NCI-H2107 (cell line): ENCODE results near the gene SASH1.

ENCODE experiments used
- DNase-seq: peaks from one replicate; lab custom pipeline; 2025; lab: John Stamatoyannopoulos, UW

Gene SASH1

DNA sequence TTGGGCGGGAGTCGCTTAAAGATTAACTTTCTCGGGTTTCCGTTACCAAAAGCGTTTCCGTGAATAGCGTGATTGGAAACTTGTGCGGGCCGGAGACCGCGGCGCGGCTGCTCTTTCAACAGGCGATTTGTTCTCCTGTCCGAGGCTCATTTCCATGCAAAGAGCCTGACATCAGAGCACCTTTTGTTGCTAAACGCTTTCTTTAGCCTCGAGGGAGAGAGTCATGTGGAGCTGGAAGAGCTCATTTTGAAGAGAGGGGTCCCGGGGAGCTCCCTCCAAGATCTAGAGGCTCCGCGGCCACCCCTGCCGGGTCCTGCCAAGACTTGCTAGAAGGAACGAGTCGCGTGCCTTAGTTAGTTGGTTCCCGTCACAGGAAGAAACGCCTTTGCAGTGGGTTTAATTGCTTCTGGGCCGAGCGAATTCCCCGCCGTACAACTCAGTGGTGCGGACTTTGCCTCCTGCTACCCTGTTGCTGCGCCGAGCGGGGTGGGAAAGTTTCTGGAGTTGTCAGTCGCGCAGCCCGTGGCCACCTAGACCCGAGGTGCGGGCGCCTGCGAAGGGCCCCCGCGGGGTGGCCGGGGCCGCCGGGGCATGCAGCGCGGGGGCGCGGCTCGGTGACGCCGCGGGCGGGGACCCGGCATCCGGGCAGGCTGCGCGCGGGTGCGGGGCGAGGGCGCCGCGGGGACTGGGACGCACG lies at the start of gene SASH1:
TSS of gene SASH1 (plus strand) at position 489 of the 697 bp plus-strand sequence. CDS start 230 bp downstream, outside the sequence.
- no peak for DNase-seq

DNA sequence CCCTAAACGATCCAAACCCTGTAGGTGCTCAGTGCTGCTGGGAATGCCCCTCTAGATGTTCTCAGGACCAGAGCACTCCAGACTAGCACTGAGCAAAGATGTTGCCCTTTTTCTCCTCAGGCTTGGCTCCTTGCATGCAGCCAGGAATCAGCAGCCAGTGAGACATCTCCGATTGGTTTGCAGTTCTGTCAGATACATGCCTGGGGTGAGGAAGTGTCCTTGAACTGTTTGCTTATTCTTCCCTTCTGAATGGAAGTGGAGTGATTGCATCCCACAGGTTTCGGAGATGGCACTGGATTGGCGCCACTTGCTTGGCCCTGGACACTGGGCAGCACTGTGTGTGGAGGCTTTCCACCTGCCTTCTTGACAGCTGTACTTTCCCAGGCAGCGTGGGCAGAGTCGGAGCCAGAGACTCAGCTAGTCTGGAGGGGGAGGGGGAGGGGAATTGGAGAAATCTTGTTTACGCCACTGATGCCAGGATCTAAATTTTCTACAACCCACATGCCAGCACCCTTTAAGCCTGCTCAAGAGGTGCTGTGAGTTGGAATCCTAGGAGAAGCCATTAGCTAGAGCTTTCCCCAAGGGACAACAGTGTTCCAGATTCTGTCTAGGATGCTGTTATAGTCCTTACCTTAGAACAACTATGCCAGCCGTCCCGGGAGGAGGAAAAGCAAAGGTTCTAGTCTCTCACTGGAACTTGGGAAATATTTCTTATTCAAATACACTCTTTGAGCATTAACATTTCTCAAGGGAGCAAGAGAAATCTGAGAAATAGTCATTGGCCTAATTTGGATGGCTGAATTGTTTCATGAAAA lies 49.2 kb upstream of the SASH1 start:
- no peak for DNase-seq

DNA sequence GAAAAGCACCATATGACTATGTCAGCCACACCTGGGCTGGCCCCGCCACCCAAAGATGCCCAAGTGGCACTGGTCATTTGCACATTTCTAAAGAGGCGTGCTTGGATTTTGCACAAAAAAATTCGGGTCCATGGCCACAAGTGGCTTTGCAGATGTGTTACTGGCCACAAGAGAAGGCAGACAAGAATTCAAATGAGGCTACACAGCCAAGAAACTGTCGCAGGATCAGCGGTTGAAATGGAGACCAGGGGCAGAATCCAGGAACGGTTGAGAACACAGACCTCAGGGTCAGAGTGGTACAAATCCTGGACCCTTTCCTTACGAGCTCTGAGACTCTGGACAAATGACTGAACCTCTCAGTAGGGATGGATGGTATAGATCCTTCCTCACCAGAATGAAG lies 48.6 kb upstream of the SASH1 start:
- no peak for DNase-seq

DNA sequence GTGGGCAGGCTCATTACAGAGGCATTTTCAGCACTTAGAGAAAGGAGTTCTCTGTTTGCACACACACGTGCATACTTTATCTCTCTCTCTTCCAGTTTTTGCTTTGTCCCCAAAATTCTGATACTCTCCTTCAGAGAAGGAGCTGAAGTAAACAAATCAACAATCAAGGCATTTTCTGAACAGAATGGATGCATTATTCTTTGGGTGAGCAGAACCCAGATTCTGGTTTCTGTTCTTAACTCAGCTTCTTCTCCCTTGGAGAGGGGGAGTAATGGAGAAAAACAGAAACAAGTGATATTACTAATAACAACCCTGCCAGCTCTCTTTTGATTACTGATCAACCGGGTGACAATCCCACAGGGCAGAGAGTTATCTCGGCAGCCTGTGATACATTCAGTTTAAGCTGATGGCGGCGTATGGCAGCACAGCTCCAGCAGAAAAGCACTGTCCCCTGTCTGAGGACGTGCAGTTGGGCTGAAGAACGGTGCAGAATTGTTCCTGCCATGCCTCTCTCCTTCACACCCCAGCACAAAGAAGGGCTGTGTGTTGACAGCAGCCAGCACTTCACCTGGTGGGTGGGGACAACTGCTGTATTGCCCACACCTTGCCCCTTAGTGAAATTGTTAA lies 47.3 kb upstream of the SASH1 start:
- no peak for DNase-seq

DNA sequence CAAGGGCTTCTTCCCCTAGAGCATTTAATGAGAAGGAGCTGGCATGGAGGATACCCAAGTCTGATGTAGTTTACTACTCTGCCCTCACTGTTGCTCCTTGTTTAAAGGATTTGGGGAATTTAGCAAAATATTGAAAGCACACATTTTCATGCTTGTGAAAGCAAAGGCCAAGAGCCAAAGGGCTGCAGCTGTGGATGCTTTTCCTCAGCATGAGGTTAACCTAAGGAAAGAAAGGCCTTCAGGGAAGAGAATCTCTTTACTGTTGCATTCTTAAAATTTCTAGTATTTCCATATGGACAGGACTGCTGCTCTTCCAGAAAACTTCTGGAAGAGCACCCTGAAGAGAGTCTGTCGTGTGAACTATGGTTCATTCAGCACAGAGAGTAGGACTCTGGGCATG lies 45.9 kb upstream of the SASH1 start:
- no peak for DNase-seq

DNA sequence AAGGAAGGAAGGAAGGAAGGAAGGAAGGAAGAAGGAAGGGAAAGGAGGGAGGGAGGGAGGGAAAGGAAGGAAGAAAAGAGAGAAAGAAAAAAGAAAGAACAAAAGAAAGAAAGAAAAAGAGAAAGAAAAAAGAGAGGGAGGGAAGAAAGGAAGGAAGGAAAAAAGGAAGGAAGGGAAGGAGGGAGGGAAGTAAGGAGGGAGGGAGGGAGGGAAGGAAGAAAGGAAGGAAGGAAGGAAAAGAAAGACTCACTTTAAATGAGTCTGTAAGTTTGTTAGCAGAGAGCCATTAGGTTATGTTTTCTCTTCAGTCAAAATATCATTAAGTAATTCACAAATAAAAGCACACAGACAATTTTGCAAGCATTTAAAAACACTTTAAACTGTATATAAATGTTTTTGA lies 44.0 kb upstream of the SASH1 start:
- DNase-seq: no peak

DNA sequence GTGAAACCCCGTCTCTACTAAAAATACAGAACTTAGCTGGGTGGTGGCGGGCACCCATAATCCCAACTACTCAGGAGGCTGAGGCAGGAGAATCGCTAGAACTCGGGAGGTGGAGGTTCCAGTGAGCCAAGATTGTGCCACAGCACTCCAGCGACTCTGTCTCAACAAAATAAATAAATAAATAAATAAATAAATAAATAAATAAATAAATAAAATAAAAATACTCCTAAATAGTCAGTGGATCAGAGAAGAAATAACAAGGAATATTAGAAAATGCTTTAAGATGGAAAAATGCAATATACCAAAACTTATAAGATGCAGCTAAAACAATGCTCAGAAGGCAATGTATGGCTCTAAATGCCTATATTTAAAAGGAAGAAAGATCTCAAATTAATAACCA lies 39.0 kb upstream of the SASH1 start:
- no peak for DNase-seq

DNA sequence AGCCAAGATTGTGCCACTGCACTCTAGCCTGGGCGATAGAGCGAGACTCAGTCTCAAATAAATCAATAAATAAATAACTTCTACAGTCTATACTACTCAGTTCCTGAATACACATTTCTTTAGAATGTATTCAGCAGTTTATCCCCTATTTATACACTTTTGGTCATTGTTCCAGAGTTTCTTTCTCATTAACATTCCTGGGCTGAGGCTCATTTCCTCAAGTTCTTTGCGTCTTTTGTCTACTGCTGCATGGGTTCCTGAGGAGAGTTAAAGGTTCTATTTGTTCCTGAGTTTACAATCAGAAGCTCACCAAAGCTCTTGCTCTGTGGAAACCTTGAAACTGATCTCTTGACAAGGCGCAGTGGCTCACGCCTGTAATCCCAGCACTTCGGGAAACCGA lies 37.7 kb upstream of the SASH1 start:
- DNase-seq: no peak

DNA sequence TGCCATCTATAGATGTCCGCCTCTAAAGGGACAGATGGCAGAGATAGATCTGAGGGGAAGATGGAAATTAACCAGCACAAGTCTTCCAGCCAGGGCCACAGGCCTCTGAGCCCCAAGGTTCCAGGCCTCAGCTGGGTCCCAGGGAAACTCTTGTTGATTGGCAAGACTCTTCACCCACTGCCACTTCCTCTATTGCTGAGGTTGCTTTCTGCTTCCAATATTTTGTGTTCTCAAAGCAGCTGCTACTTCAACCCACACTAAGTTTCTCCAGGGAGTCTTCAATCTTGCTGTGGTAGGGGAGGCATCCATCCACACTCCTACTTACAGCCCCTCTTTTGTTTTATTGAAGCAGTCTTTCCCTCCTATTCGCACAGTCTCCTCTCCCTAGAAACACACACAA lies 36.4 kb upstream of the SASH1 start:
- DNase-seq: no peak

DNA sequence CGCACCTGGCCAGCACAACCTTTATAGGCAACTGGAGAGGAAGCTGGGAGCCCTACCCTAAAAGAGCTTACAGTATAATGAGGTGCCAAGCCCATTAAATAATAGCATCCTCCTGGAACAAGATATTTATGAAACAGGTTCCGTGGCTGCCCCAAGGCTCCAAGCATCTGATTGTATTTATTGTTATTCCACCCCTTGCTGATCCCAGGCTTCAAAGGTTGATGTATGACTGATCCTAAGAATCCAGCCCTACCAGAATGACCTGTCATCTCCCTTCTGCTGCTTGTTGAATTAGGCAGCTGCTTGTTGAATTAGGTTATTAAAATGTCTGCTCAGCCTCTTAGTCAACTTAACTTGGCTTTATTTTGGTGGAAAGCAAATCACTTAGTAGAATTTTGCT lies 35.2 kb upstream of the SASH1 start:
- DNase-seq: no peak

DNA sequence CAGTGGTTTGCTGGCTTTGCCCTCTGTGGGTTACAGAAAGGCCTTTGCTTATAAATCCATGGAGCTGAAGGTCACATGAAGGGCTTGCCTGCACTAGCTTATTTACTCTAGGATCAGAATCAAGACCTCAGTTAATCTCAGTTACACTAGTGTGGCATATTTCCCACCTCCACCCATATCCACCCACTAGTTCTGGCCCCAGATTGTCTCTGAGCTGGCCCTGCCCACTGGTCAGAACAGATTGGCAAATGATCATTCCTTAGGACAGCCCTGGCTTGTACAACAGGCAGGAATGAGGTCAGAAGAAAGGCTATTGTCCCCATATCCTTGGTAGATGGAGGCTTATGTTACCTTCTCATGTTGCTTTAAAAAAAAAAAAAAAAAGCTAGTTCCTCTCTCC lies 33.3 kb upstream of the SASH1 start:
- DNase-seq: no peak

DNA sequence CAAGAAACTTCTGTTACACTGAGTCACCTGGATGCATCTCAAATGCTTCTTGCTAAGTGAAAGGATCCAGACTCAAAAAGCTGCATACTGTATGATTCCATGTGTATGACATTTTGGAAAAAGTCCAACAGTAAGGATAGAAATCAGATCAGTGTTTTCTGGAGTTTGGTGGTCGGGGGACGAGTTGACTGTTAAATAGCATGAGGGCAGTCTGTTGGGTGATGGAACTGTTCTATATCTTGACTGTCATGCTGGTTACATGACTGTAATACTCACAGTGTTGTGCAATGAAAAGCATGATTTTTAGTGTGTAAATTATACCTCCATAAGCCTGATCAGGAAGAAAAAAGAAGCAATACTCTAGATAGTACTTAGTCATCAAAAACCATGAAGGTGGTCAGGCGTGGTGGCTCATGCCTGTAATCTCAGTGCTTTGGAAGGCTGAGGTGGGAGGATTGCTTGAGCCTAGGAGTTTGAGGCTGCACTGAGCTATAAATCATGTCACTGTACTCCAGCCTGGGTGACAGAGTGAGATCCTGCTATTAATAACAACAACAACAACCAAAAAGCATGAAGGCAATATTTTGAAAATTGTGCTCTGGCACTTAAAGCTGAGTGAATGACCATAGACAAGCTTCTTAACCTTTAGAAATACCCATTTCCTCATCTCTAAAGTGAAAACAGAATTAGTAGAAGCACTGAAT lies 30.5 kb upstream of the SASH1 start:
- no peak for DNase-seq

DNA sequence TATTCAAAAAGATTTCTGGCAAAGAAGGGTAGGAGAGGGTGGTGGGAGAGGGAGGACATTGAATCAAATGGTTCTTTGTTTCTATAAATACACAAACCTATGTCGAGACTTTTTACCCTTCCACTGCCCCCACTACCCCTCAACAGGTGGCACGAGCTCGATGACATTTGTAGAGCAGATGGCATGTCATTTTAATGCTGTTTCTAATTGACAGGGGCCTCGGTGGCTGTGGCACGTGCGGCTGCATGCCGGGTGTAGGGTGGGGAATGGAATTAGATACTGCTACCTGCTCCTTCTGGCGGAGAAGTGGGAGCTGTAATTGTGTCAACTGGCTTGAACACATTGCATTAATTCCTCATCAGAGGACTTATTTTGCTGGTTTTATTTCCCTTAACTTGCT lies 29.1 kb upstream of the SASH1 start:
- DNase-seq: no peak

DNA sequence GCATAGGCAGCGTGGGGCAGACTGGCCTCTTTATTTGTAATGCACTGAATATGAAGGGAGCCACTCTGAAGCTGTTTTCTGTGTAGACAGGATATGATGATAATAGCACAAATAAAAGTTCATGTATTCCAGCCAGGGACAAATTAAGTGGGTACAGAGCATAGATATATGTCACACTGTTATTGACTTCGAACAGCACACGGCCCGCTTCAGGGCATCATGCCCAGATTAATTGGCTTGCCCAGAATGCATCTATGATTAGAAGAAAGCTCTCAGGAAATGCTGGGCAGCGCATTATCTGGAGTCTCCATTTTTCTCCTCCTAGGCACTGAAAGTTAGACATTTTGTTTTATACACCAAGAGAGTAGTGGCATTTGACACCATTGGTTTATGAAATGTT lies 26.3 kb upstream of the SASH1 start:
- no peak for DNase-seq

DNA sequence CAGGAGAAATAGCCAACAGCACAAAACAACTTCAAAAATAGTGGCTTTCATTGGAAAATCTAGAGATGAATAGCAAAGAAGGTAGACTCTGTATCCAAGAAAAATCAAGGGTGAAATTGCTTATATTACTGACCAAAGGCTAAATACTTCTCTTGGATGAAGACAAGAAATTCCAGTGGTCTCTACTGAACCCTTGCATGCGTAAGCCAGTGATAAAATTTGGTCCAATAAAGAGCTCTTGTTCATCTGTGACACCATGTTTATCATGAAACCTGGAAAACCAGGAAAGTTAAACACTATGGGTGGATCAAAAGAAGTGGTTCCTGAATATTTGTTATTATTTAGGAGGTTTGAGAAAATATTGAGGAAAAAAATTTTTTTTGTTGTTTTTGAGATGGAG lies 25.6 kb upstream of the SASH1 start:
- no peak for DNase-seq

DNA sequence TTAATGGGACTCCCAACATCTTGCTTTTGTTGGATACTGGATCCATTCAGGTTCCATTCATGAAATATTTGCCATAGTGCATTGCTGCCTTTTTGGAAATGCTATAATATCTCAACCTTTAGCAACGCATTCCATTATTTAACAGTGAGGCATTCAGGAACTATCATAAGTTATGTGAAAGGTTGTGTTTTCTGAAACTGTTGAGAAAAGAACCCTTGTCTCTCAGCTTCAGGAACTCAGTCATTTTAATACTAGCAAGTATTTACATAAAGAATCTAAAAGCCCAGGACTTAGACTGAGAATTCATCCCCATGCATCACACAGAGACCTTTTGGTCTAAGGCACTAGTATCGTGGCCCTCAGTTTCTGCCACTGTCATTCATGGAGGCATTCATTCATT lies 24.9 kb upstream of the SASH1 start:
- no peak for DNase-seq

DNA sequence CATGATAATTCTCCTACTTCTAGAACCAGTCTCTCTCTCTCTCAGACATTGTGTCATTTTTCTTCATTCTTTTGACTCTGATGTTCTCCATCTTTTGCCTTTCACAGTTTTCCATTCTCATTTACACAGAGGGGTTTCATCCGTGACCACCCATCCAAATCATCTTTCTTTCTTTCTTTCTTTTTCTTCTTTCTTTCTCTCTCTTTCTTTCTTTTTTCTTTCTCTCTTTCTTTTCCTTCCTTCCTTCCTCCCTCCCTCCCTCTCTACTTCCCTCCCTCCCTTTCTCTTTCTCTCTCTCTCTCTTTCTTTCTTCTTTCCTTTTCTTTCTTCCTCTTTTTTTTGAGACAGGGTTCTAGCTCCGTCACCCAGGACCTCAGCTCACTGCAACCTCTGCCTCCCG lies 19.9 kb upstream of the SASH1 start:
- DNase-seq: no peak

DNA sequence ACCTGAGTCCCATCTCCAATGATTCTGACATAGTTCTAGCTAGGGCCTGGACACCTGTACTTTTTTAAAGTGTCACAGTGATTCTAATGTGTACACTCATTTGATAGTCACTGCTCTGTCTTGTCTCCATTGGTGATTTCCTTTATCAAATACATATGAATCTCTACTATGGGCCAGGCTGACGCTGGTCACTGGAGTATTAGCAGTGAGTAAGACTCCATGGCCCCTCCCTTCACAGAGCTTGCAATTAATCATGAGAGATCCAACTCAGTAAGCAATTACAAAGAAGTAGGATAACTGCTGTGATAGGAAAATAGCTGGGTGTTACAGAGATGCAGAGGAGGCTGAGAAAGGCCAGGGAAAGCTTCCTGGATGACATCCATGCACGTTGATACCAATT lies 19.3 kb upstream of the SASH1 start:
- no peak for DNase-seq

DNA sequence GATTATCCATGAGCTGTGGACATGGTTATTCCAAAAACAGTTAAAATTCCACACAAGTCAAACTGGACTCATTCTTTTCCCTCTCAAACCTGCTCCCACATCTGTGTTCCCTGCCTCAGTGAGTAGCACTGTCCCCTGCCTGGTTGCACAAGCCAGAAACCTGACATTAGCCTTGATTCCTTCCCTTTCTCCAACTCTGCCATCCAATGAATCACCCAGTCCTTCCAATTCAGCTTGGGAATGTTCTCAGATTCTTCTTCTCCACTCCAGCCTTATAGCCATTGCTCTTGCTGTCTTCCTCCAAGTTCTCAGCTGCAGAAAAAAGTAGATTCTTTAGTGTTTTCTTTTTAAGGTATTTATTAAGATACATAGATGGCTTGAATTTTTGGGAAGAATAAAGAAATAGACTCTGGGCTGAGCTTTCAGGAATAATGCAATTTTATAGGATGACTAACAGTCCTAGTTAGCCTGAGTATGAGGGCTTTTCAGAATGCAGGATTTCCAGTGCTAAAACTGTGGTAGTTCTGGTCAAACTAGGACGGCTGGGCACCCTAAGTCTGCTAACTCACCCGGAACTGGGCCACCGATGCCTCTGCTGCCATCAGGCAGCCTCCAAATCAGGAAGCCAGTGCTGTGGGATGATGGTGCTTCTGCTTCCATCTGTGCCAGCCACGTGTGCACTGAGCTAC lies 18.2 kb upstream of the SASH1 start:
- no peak for DNase-seq

DNA sequence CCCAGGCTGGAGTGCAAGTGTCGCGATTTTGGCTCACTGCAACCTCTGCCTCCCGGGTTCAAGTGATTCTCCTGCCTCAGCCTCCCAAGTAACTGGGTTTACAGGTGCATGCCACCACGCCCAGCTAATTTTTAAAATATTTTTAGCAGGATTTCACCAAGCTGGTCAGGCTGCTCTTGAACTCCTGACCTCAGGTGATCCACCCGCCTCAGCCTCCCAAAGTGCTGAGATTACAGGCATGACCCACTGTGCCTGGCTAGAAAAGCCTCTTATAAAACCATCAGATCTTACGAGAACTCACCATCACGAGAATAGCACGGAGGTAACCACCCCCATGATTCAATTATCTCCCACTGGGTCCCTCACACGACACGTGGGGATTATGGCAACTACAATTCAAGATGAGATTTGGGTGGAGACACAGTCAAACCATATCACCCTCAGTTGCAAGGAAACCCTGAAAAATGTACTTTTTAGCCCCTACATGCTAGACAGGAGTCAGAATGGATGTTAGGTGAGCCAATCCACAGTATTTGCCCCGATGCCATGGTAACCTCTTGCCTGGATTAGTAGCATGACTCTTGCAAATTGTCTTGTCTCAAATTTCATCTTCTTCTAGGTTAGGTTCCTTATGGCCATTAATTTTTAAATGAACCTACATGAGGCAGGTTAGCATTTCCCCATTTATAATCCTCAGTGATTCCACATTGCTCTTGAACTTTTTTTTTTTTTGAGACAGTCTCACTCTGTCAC lies 17.1 kb upstream of the SASH1 start:
- DNase-seq: no peak

DNA sequence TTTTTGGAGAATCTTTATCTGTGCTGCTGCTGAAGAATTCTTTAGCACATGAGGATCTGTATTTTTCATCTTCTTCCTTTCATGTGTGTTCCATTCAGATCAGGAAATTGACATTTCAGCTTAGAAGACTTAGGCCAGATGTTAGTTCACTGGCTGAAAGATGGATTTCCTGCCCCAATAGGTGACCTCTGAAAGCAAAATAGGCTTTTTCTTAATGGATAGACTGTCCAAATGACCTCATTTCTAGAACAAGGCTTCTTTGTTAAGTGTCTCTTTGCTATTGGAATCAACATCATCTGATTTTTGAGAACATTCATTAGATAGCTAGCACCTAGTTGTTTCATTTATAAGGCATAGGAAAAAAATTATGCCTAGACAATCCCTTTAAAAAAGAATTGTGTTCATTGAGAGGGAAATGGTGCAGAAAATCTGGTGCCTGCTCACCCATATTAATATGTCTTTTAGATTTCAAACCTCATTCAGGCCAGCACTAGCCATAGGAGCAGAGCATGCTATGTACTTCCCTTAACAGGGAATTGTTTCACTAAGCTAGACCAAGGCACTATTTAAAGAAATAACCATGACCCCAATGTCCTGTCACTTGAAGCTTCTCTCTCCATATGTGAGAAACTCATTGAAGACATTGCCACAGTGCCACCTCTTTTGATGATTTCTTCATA lies 13.6 kb upstream of the SASH1 start:
- DNase-seq: no peak
